A673 (cell line): Measurements from ENCODE around the gene FAM240B. TPM values are rescaled to one million over a fixed set of nuclear protein-coding genes. Genes with fewer than 3 reads are reported as not detected.

Experiments
- BruUV-seq: library from RNA; stranded (reverse); fragments of 400-500 nt; replicated peaks from 2 replicates; lab custom pipeline; 2021; lab: Mats Ljungman, UMichigan
- CTCF ChIA-PET: fragments of 300-600 bp; sonication (Branson Sonifier 250); formaldehyde crosslinking; loops from one replicate; lab custom pipeline; 2022; ENCODE audit warnings: antibody characterized with exemption; lab: Charles Lee
- POLR2A ChIA-PET: fragments of 300-600 bp; sonication (Branson Sonifier 250); formaldehyde crosslinking; loops from one replicate; lab custom pipeline; 2022; ENCODE audit warnings: antibody characterized with exemption; ENCODE audit not compliant: low non-redundant PET; lab: Charles Lee
- DNase-seq: peaks from one replicate; pipeline ENCODE4 v3.0.0-alpha.2; 2015; ENCODE audit warnings: low spot score
- H3K27ac ChIP-seq: fragments of 200-600 bp; sonication (generic); 2 replicates; pipeline ENCODE4 v1.5.1; 2016; ENCODE audit warnings: mixed run types, low read depth, mild to moderate bottlenecking, mixed read lengths, antibody characterized with exemption, low read length; ENCODE audit not compliant: poor library complexity, severe bottlenecking
- H3K27me3 ChIP-seq: fragments of 200-600 bp; sonication (generic); replicated peaks from 2 replicates; pipeline ENCODE4 v1.6.1; 2017; ENCODE audit warnings: mixed run types, low read depth, mild to moderate bottlenecking, mixed read lengths, antibody characterized with exemption, low read length; ENCODE audit not compliant: insufficient read depth, poor library complexity
- H3K36me3 ChIP-seq: fragments of 200-600 bp; sonication (generic); 2 replicates; pipeline ENCODE4 v1.6.1; 2016; ENCODE audit warnings: mixed run types, mild to moderate bottlenecking, mixed read lengths, antibody characterized with exemption, low read length; ENCODE audit not compliant: insufficient read depth, poor library complexity, severe bottlenecking
- H3K4me1 ChIP-seq: fragments of 200-600 bp; sonication (generic); 2 replicates; pipeline ENCODE4 v1.6.1; 2017; ENCODE audit warnings: mixed run types, mild to moderate bottlenecking, mixed read lengths, antibody characterized with exemption, low read length; ENCODE audit not compliant: insufficient read depth, poor library complexity, severe bottlenecking
- H3K4me3 ChIP-seq: fragments of 200-600 bp; sonication (generic); 2 replicates; pipeline ENCODE4 v1.5.1; 2016; ENCODE audit warnings: low read depth, mixed run types, mild to moderate bottlenecking, mixed read lengths, low read length; ENCODE audit not compliant: poor library complexity, severe bottlenecking
- H3K9me3 ChIP-seq: fragments of 200-600 bp; sonication (generic); 2 replicates; pipeline ENCODE4 v1.6.1; 2016; ENCODE audit warnings: mixed run types, low read depth, mild to moderate bottlenecking, mixed read lengths, antibody characterized with exemption, low read length; ENCODE audit not compliant: poor library complexity, severe bottlenecking
- EZH2 ChIP-seq: fragments of 200-600 bp; sonication (generic); IDR thresholded peaks from 2 replicates; pipeline ENCODE4 v1.6.1; 2017; ENCODE audit warnings: borderline replicate concordance, low read depth, mild to moderate bottlenecking, mixed read lengths, antibody characterized with exemption, low read length; ENCODE audit not compliant: poor library complexity, severe bottlenecking
- intact Hi-C: fragments of 100-400 bp; cut with micrococcal nuclease; formaldehyde crosslinking; loops from one replicate; pipeline ENCODE4 v1.10.0; 2022; ENCODE audit not compliant: unreplicated experiment
- total RNA-seq: library from RNA; stranded (reverse); gene quantifications from 2 replicates; pipeline ENCODE4 v1.2.3, GENCODE V29; 2021
- TF ChIP-seq, protein P1 (sequence below): fragments of 300-800, 200-600 bp; sonication (generic); conservative IDR thresholded peaks from 2 replicates; pipeline ENCODE4 v1.5.1; 2017; ENCODE audit warnings: low read depth, mild to moderate bottlenecking, antibody characterized with exemption, low read length, moderate library complexity, mixed read lengths

Gene FAM240B
- total RNA-seq, 1 experiment from 2014 or later: not detected

DNA sequence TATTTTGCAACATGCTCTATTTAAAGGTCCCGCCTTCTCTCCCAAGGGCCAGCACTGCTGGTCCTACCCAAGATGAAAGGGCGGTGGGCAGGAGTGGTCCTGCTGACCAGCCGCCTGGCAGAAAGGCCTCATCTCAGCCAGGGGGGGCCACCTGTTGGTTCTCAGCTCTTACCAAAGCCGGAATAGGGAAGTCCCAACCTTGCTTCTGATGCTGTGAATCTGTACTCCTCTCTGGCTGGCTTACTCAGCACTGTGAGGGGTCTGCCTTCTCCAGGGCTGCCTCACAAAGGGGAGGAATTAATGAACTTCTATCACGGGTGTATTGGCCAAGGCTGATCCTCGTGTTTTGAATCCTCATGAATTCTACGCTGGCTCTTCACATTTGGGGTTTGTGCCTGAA is 13.6 kb upstream of the FAM240B start:
- H3K27me3 ChIP-seq: no peaks in the 10 kb centered on the region
- no peaks in the 10 kb centered on the region for H3K9me3 ChIP-seq
- ChIA-PET CTCF (no interaction called here), POLR2A (no interaction called here)
- DNase-seq: no peak
- no peak overlapping the region for H3K4me3 ChIP-seq
- H3K4me1 ChIP-seq: no peaks in the 10 kb centered on the region
- no peak overlapping the region for H3K27ac ChIP-seq
- no TSS peak for BruUV-seq
- TF ChIP-seq EZH2: no peak
- TF ChIP-seq, protein P1, sequence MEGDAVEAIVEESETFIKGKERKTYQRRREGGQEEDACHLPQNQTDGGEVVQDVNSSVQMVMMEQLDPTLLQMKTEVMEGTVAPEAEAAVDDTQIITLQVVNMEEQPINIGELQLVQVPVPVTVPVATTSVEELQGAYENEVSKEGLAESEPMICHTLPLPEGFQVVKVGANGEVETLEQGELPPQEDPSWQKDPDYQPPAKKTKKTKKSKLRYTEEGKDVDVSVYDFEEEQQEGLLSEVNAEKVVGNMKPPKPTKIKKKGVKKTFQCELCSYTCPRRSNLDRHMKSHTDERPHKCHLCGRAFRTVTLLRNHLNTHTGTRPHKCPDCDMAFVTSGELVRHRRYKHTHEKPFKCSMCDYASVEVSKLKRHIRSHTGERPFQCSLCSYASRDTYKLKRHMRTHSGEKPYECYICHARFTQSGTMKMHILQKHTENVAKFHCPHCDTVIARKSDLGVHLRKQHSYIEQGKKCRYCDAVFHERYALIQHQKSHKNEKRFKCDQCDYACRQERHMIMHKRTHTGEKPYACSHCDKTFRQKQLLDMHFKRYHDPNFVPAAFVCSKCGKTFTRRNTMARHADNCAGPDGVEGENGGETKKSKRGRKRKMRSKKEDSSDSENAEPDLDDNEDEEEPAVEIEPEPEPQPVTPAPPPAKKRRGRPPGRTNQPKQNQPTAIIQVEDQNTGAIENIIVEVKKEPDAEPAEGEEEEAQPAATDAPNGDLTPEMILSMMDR: no peak
- no peaks in the 10 kb centered on the region for H3K36me3 ChIP-seq
- intact Hi-C loops: no loop called here

GRCh38 chr9:38732885-38733284 is 13.0 kb upstream of the FAM240B start:
- CTCF ChIA-PET: no interaction called here
- no peak overlapping the region for H3K4me3 ChIP-seq

DNA sequence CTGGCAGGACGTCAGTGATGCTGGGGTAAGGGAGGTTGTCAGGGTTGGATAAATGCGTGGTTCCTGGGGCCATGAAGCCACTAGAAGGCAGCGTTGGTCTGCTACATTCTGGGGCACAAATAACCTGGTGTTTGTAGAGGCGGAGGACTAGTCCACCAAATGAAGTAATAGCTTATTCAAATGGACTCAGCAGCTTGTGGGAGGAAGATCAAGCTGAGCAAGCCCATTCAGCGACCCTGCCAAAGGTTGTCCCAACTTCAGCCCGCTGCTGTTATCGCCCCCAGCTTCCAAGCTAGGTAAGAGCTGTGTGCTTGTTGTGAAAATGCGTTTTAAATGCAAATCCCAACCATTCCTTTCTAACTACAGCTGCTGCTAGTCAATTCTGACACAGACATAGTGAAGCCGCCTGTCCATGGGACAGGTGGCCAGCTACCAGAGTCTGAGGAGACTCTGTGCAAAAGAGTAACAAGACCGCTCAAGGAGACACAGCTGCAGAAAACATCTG is 7.6 kb upstream of the FAM240B start:
- Histone ChIP-seq H3K4me1 (no peaks in the 10 kb centered on the region), H3K36me3 (no peaks in the 10 kb centered on the region), H3K27ac (no peak overlapping the region), H3K4me3 (no peak overlapping the region), H3K27me3 (no peaks in the 10 kb centered on the region), H3K9me3 (no peaks in the 10 kb centered on the region)
- ChIA-PET CTCF (interaction anchor here (0.6 kb wide), 1 partner anchor 14 kb away, joined by 3 read pairs; no protein-coding TSS in a partner anchor), POLR2A (no interaction called here)
- BruUV-seq: no TSS peak
- intact Hi-C loops: loop anchor here (10.0 kb wide), 1 partner anchor 53 kb away; no protein-coding TSS in a partner anchor
- TF ChIP-seq, protein P1: 0 out of 2 replicates have a peak, but pooled peaks have one; percentile 13
- TF ChIP-seq EZH2: no peak
- peak; percentile 4 for DNase-seq

More at GRCh38 chr9:38732885-38733284, 13.0 kb upstream of the FAM240B start:
- no peaks in the 10 kb centered on the region for H3K27me3 ChIP-seq
- no peak for DNase-seq
- H3K27ac ChIP-seq: no peak overlapping the region
- H3K9me3 ChIP-seq: no peaks in the 10 kb centered on the region
- TF ChIP-seq EZH2: no peak
- TF ChIP-seq, protein P1: no peak
- no peaks in the 10 kb centered on the region for H3K36me3 ChIP-seq
- intact Hi-C loops: no loop called here
- POLR2A ChIA-PET: no interaction called here
- BruUV-seq: no TSS peak
- H3K4me1 ChIP-seq: no peaks in the 10 kb centered on the region
